CD4-positive, alpha-beta memory T cell (primary cell): ENCODE measurements around the gene TOX3. TPM values are rescaled to one million over a fixed set of nuclear protein-coding genes. Genes with fewer than 3 reads are reported as not detected.

Experiments
- CTCF ChIA-PET: fragments of 350-600 bp; sonication (Branson Sonifier 250); formaldehyde crosslinking; loops from one replicate; lab custom pipeline; 2021; ENCODE audit warnings: inconsistent platforms; ENCODE audit not compliant: partially characterized antibody; lab: Charles Lee
- POLR2A ChIA-PET: fragments of 350-600 bp; sonication (Branson Sonifier 250); formaldehyde crosslinking; loops from one replicate; lab custom pipeline; 2021; ENCODE audit not compliant: partially characterized antibody; lab: Charles Lee
- DNase-seq, 5 donors: peaks; one replicate each; pipeline versions ENCODE4 v3.0.0 to v3.0.0-alpha.2; 2020 to 2022; ENCODE audit warnings: mixed read lengths in 1 of 5
- H3K27ac ChIP-seq: one replicate; pipeline ENCODE4 v1.7.0; 2013; ENCODE audit warnings: low read depth, low read length
- H3K27me3 ChIP-seq: 2 replicates; pipeline ENCODE4 v1.7.0; 2013; ENCODE audit warnings: mild to moderate bottlenecking, low read length, moderate library complexity; ENCODE audit not compliant: insufficient read depth
- H3K36me3 ChIP-seq: 2 replicates; pipeline ENCODE4 v1.7.0; 2013; ENCODE audit warnings: mild to moderate bottlenecking, low read length, moderate library complexity; ENCODE audit not compliant: insufficient read depth
- H3K4me1 ChIP-seq: 2 replicates; pipeline ENCODE4 v1.7.0; 2013; ENCODE audit warnings: mild to moderate bottlenecking, low read length, moderate library complexity; ENCODE audit not compliant: insufficient read depth
- H3K4me3 ChIP-seq, 2 donors: one replicate each; pipeline ENCODE4 v1.7.0; 2013; ENCODE audit warnings: low read length in 2 of 2, mild to moderate bottlenecking in 1 of 2
- H3K9me3 ChIP-seq, 2 donors: one replicate each; pipeline ENCODE4 v1.7.0; 2013; ENCODE audit warnings: low read length in 2 of 2, control low read depth in 1 of 2; ENCODE audit not compliant: control insufficient read depth in 1 of 2
- H3K27ac Mint-ChIP-seq, 7 donors: one replicate each; pipeline ENCODE4 v1.8.0; 2020 to 2021; ENCODE audit warnings: mixed read lengths in 7 of 7, mild to moderate bottlenecking in 6 of 7, inconsistent platforms in 3 of 7, moderate library complexity in 3 of 7
- H3K27me3 Mint-ChIP-seq, 2 donors: one replicate each; pipeline ENCODE4 v1.8.0; 2020 to 2021; ENCODE audit warnings: mixed read lengths in 2 of 2
- H3K36me3 Mint-ChIP-seq, 2 donors: one replicate each; pipeline ENCODE4 v1.8.0; 2020 to 2021; ENCODE audit warnings: mixed read lengths in 2 of 2, inconsistent platforms in 1 of 2, mild to moderate bottlenecking in 1 of 2
- H3K4me1 Mint-ChIP-seq, 4 donors: one replicate each; pipeline ENCODE4 v1.8.0; 2020 to 2021; ENCODE audit warnings: mixed read lengths in 4 of 4, mild to moderate bottlenecking in 1 of 4
- H3K4me3 Mint-ChIP-seq, 8 donors: one replicate each; pipeline ENCODE4 v1.8.0; 2020 to 2021; ENCODE audit warnings: mixed read lengths in 8 of 8, mild to moderate bottlenecking in 7 of 8, moderate library complexity in 6 of 8, inconsistent platforms in 3 of 8
- H3K9me3 Mint-ChIP-seq, 8 donors: one replicate each; pipeline ENCODE4 v1.8.0; 2020 to 2021; ENCODE audit warnings: mixed read lengths in 8 of 8, mild to moderate bottlenecking in 5 of 8, inconsistent platforms in 3 of 8, moderate library complexity in 1 of 8
- intact Hi-C: fragments of 100-400 bp; cut with micrococcal nuclease; formaldehyde crosslinking; loops from one replicate; pipeline ENCODE4 v1.15.1; 2023
- polyA plus RNA-seq, 2 donors: library from polyadenylated mRNA; unstranded; fragments of 300-500 nt; fragmentation: Illumina TruSeq; gene quantifications; one replicate each; pipeline ENCODE4 v1.2.3, GENCODE V29; 2021
- total RNA-seq, 2 experiments: library from RNA; stranded (reverse); gene quantifications; one replicate each; pipeline ENCODE4 v1.2.3, GENCODE V29; 2021

Gene TOX3
- total and polyA plus RNA-seq, 4 experiments from 2014 or later = 0.13 TPM; not detected in 3

DNA sequence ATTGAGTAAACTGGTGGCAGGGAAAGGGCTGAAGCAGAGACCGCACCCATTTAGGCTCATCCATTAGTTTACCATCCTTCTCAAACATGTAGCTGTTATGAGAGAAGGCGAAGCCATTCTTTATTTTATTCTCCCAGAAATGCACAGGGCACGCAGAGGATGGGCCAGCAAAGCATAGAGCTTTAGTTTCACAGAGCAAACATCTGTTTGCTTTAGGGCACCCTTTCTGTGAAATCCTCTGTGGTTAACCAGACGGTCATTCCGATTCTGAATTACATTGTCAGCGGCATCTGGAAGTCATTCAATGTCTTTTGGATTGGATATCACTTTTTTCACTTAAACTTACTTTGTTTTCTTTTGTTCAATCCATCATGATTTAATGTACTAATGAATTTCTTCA lies 96.0 kb downstream of the TOX3 start:
- no peak overlapping the region for H3K27ac ChIP-seq
- peaks cover 0 to 12% (median 5%) of the 10 kb centered on the region in 8 donors for H3K9me3 Mint-ChIP-seq
- no peak overlapping the region for H3K4me3 Mint-ChIP-seq
- H3K27me3 ChIP-seq = no peaks in the 10 kb centered on the region
- H3K4me1 ChIP-seq = no peaks in the 10 kb centered on the region
- no peak overlapping the region for H3K27ac Mint-ChIP-seq
- H3K4me1 Mint-ChIP-seq = no peaks in the 10 kb centered on the region
- no peaks in the 10 kb centered on the region for H3K9me3 ChIP-seq
- CTCF ChIA-PET = no interaction called here
- H3K36me3 ChIP-seq = no peaks in the 10 kb centered on the region
- POLR2A ChIA-PET = no interaction called here
- H3K36me3 Mint-ChIP-seq = no peaks in the 10 kb centered on the region
- H3K4me3 ChIP-seq = no peak overlapping the region
- intact Hi-C loops = no loop called here
- no peak for DNase-seq
- no peaks in the 10 kb centered on the region for H3K27me3 Mint-ChIP-seq

DNA sequence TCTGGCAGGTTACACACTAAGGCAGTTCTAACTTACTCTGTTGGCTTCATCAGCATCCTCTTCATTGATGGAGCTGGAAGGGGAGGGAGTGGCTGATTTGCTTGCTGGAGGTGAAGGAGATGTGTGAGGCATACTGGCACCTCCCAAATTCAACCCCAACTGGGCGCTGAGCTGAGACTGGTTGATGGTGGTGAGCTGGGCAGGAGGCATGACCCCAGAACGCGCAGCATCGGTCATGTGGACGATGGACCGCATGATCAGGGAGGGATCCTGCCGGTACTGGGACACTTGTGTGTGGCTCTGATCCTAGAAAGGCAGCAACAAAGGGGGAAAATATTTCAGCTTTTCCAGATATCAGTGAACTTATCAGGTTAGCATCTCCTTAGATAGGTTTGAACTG lies 96.7 kb downstream of the TOX3 start:
- POLR2A ChIA-PET = no interaction called here
- H3K36me3 Mint-ChIP-seq = no peaks in the 10 kb centered on the region
- no peaks in the 10 kb centered on the region for H3K27me3 Mint-ChIP-seq
- peaks cover 0 to 9% (median 4%) of the 10 kb centered on the region in 8 donors for H3K9me3 Mint-ChIP-seq
- intact Hi-C loops = no loop called here
- H3K4me3 Mint-ChIP-seq = no peak overlapping the region
- Histone ChIP-seq H3K36me3 (no peaks in the 10 kb centered on the region), H3K4me1 (no peaks in the 10 kb centered on the region), H3K4me3 (no peak overlapping the region), H3K9me3 (no peaks in the 10 kb centered on the region), H3K27me3 (no peaks in the 10 kb centered on the region), H3K27ac (no peak overlapping the region)
- H3K27ac Mint-ChIP-seq = no peak overlapping the region
- CTCF ChIA-PET = no interaction called here
- no peaks in the 10 kb centered on the region for H3K4me1 Mint-ChIP-seq
- no peak for DNase-seq

DNA sequence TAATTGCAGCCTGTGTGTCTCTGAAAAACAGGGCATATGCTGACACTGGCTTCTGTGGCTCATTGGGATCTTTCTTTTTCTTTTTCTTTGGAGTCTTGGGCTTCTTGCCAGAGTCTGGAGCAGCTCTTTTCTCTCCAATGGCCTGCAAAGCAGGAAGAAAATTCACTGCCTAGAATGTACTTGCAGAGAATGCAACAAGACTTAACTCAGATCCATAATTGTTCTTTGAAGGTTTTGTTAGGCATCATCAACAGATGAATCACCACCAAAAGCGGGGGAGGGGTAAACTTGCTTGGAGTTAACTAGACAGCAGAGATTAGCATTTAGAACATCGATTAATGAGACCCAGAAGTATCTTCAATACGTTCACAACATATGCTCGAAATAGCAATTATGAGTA lies 100.9 kb downstream of the TOX3 start:
- H3K9me3 Mint-ChIP-seq = peaks cover 0 to 9% (median under 1%) of the 10 kb centered on the region in 8 donors
- Histone ChIP-seq H3K27me3 (no peaks in the 10 kb centered on the region), H3K4me3 (no peak overlapping the region), H3K36me3 (no peaks in the 10 kb centered on the region), H3K4me1 (no peaks in the 10 kb centered on the region), H3K27ac (no peak overlapping the region), H3K9me3 (no peaks in the 10 kb centered on the region)
- intact Hi-C loops = no loop called here
- no peaks in the 10 kb centered on the region for H3K4me1 Mint-ChIP-seq
- no peaks in the 10 kb centered on the region for H3K27me3 Mint-ChIP-seq
- POLR2A ChIA-PET = no interaction called here
- CTCF ChIA-PET = no interaction called here
- no peak overlapping the region for H3K4me3 Mint-ChIP-seq
- DNase-seq = no peak
- no peak overlapping the region for H3K27ac Mint-ChIP-seq
- no peaks in the 10 kb centered on the region for H3K36me3 Mint-ChIP-seq

DNA sequence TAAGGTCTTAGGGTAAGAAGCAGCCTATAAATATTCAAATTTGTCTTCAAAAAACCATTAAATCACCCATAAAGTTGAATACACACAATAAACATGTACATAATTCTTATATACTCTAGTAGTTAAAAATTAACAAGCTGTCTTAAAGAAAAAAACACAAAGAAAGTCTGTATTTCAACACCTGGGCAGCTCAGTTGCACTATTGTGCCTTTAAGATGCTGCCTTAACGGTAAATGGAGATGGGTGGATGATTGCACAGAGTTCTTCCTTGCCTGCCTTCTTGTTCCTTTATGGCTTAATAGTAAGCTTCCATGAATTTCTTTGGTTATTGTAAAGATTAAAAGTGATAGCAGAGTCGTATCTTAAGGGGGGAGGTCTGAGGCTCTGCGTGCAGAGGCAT lies 105.1 kb downstream of the TOX3 start:
- no peak overlapping the region for H3K4me3 ChIP-seq
- no peaks in the 10 kb centered on the region for H3K27me3 ChIP-seq
- intact Hi-C loops = no loop called here
- no peaks in the 10 kb centered on the region for H3K4me1 ChIP-seq
- CTCF ChIA-PET = no interaction called here
- Mint-ChIP-seq H3K36me3 (no peaks in the 10 kb centered on the region), H3K27me3 (no peaks in the 10 kb centered on the region), H3K4me3 (no peak overlapping the region), H3K4me1 (no peaks in the 10 kb centered on the region), H3K27ac (no peak overlapping the region), H3K9me3 (peaks cover 0 to 9% (median 6%) of the 10 kb centered on the region in 8 donors)
- no peaks in the 10 kb centered on the region for H3K36me3 ChIP-seq
- no peak for DNase-seq
- POLR2A ChIA-PET = no interaction called here
- H3K9me3 ChIP-seq = no peaks in the 10 kb centered on the region
- H3K27ac ChIP-seq = no peak overlapping the region

DNA sequence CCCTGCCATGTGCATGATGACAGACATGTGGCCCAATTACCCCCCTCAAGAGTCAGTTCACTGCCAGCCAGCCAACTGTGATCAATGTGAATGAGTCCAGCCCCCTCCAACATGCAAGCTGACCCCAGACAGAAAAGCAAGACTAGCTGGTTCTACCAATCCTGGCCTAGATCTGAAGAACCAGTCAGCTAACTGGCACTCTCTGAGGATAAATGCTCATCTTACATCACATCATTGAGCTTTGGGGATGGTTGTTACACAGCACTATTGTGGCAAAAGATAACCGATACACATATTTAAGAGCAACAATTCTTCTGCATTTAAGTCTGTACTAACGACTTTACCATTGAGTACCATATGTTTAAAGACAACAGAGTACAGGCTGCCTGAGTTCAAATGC lies 106.7 kb downstream of the TOX3 start:
- Histone ChIP-seq H3K9me3 (no peaks in the 10 kb centered on the region), H3K27ac (no peak overlapping the region), H3K4me3 (no peak overlapping the region), H3K36me3 (no peaks in the 10 kb centered on the region), H3K4me1 (no peaks in the 10 kb centered on the region), H3K27me3 (no peaks in the 10 kb centered on the region)
- Mint-ChIP-seq H3K9me3 (peaks cover 0 to 9% (median 6%) of the 10 kb centered on the region in 8 donors), H3K36me3 (no peaks in the 10 kb centered on the region), H3K4me3 (no peak overlapping the region), H3K27ac (no peak overlapping the region), H3K4me1 (no peaks in the 10 kb centered on the region), H3K27me3 (no peaks in the 10 kb centered on the region)
- intact Hi-C loops = no loop called here
- DNase-seq = no peak
- CTCF ChIA-PET = no interaction called here
- POLR2A ChIA-PET = no interaction called here

DNA sequence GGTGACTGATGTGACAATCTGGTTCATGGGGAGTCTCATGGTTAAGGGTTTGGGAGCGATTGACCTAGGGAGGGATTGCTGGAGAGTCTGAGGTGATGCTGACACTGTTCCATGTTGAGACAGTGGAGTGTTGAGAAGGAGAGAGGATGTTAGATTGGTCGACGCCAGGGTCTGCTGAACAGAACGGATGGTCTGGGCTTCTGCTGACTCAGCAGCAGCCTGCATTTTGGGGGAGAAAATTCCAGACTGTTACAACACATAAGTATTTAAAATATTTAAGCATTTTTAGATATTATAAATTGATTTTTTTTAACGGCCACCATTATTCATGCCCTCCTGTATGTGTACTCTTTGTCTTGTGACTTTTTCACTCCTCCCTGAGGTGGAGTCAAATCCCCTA lies 107.2 kb downstream of the TOX3 start:
- CTCF ChIA-PET = no interaction called here
- H3K27ac ChIP-seq = no peak overlapping the region
- H3K9me3 Mint-ChIP-seq = peaks cover 0 to 9% (median 6%) of the 10 kb centered on the region in 8 donors
- H3K4me3 Mint-ChIP-seq = no peak overlapping the region
- H3K4me1 ChIP-seq = no peaks in the 10 kb centered on the region
- POLR2A ChIA-PET = no interaction called here
- no peaks in the 10 kb centered on the region for H3K36me3 Mint-ChIP-seq
- no peaks in the 10 kb centered on the region for H3K9me3 ChIP-seq
- H3K36me3 ChIP-seq = no peaks in the 10 kb centered on the region
- H3K27me3 ChIP-seq = no peaks in the 10 kb centered on the region
- no peak overlapping the region for H3K4me3 ChIP-seq
- DNase-seq = no peak
- intact Hi-C loops = no loop called here
- no peaks in the 10 kb centered on the region for H3K4me1 Mint-ChIP-seq
- no peak overlapping the region for H3K27ac Mint-ChIP-seq
- no peaks in the 10 kb centered on the region for H3K27me3 Mint-ChIP-seq

DNA sequence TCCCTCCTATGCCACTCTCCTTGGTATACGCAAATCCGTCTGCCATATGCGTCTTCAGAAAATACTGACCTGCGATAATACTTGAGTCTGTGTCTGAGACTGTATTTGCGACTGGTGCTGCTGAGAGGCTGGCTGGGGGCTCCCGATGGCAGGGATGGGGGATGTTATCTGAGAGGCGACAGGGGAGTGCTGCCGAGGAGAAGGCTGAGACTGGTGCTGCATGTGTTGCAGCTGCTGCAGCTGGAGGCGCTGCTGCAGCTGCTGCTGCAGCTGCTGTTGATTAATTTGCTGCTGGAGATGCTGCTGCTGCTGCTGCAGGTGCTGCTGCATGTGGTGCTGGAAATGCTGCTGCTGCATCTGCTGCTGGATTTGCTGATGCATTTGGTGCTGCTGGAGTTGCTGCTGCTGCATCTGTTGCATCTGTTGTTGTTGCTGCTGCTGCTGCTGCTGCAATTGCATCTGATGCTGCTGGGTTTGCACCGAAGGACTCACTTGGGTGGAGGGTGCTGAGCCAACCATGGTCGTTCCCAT lies 107.7 kb downstream of the TOX3 start:
- POLR2A ChIA-PET = no interaction called here
- no peak overlapping the region for H3K27ac Mint-ChIP-seq
- H3K9me3 ChIP-seq = no peaks in the 10 kb centered on the region

DNA sequence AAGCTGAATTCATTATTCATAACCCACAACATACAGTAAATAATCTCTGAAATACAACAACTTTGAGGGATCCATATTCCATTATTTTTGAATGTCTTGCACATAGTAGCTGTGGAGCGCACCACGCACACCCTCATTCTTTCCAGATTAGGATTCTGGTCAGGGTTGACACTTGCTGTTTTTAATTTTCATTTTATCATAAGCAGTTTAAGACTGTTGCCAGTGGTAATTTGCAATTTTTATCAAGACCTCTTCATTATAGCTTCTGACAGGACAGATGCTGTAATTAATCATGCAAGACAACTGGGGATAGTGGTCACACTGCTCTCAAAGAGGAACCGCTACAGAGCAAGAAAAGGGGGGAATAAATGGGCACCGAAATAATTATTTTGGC lies 109.7 kb downstream of the TOX3 start:
- no peaks in the 10 kb centered on the region for H3K4me1 Mint-ChIP-seq
- Histone ChIP-seq H3K4me1 (no peaks in the 10 kb centered on the region), H3K27ac (no peak overlapping the region), H3K4me3 (no peak overlapping the region), H3K36me3 (no peaks in the 10 kb centered on the region), H3K9me3 (no peaks in the 10 kb centered on the region), H3K27me3 (no peaks in the 10 kb centered on the region)
- ChIA-PET POLR2A (no interaction called here), CTCF (no interaction called here)
- no peaks in the 10 kb centered on the region for H3K27me3 Mint-ChIP-seq
- intact Hi-C loops = no loop called here
- no peak overlapping the region for H3K27ac Mint-ChIP-seq
- peaks cover 0 to 9% (median 5%) of the 10 kb centered on the region in 8 donors for H3K9me3 Mint-ChIP-seq
- no peaks in the 10 kb centered on the region for H3K36me3 Mint-ChIP-seq
- DNase-seq = no peak
- no peak overlapping the region for H3K4me3 Mint-ChIP-seq

More for the DNA sequence above, 107.7 kb downstream of the TOX3 start:
- Mint-ChIP-seq H3K27me3 (no peaks in the 10 kb centered on the region), H3K4me1 (no peaks in the 10 kb centered on the region), H3K36me3 (no peaks in the 10 kb centered on the region), H3K9me3 (peaks cover 0 to 9% (median 6%) of the 10 kb centered on the region in 8 donors), H3K4me3 (no peak overlapping the region)
- H3K4me3 ChIP-seq = no peak overlapping the region
- no peaks in the 10 kb centered on the region for H3K4me1 ChIP-seq
- H3K27me3 ChIP-seq = no peaks in the 10 kb centered on the region
- no peaks in the 10 kb centered on the region for H3K36me3 ChIP-seq
- DNase-seq = no peak
- intact Hi-C loops = no loop called here
- no peak overlapping the region for H3K27ac ChIP-seq
- CTCF ChIA-PET = no interaction called here
